Lower lobe of right lung (tissue), 2 donors: ENCODE results near the gene PIF1. TPM values are rescaled to one million over a fixed set of nuclear protein-coding genes. Genes with fewer than 3 reads are reported as not detected.

Experiments
- ATAC-seq, 2 donors: fragments of 200-7000 bp; cut with Tn5 transposase; one replicate each; pipeline ENCODE4 v1.9.1; 2020 to 2022; ENCODE audit warnings: mild to moderate bottlenecking in 2 of 2, moderate library complexity in 2 of 2
- DNase-seq: peaks from one replicate; pipeline ENCODE4 v3.0.0-alpha.2; 2020
- H3K27ac ChIP-seq: fragments of 200-600 bp; one replicate; pipeline ENCODE4 v1.8.0; 2022
- H3K27me3 ChIP-seq: fragments of 200-600 bp; one replicate; pipeline ENCODE4 v1.8.0; 2022; ENCODE audit warnings: low read depth
- H3K36me3 ChIP-seq: fragments of 200-600 bp; one replicate; pipeline ENCODE4 v1.8.0; 2022; ENCODE audit warnings: mild to moderate bottlenecking
- H3K4me1 ChIP-seq: fragments of 200-600 bp; one replicate; pipeline ENCODE4 v1.8.0; 2022
- H3K4me3 ChIP-seq: fragments of 200-600 bp; one replicate; pipeline ENCODE4 v1.8.0; 2022; ENCODE audit warnings: mild to moderate bottlenecking
- H3K9me3 ChIP-seq: fragments of 200-600 bp; one replicate; pipeline ENCODE4 v1.8.0; 2022
- CTCF ChIP-seq: fragments of 200-600 bp; IDR thresholded peaks from one replicate; pipeline ENCODE4 v1.8.0; 2022; ENCODE audit warnings: antibody characterized with exemption, mild to moderate bottlenecking
- intact Hi-C: fragments of 100-400 bp; cut with DNase I; formaldehyde crosslinking; loops from one replicate; pipeline ENCODE4 v1.11.0; 2022
- total RNA-seq: library from RNA; stranded (reverse); fragmentation: NEBNext Ultra II Directional; extraction: Animal tissue kit (Norgen Biotek cat#: 25700); gene quantifications from one replicate; pipeline ENCODE4 v1.2.1, GENCODE V29; 2021
- donor health status: DM: no; HTN: yes; CAD: no; lungs with severe emphysema.

The PIF1 gene
- total RNA-seq, 1 donor from 2014 or later, result 1.4 TPM

GRCh38 chr15:64770626-64771025, 54.8 kb downstream of the PIF1 start:
- intact Hi-C loops, result no loop called here
- Histone ChIP-seq H3K36me3 (no peaks in the 10 kb centered on the region), H3K4me1 (no peaks in the 10 kb centered on the region), H3K27ac (no peak overlapping the region), H3K27me3 (peaks cover 7% of the 10 kb centered on the region), H3K4me3 (no peak overlapping the region), H3K9me3 (no peaks in the 10 kb centered on the region)
- ATAC-seq (no peak), DNase-seq (no peak)
- no peak for TF ChIP-seq CTCF

GRCh38 chr15:64767203-64767602, 58.2 kb downstream of the PIF1 start:
- H3K4me3 ChIP-seq, result no peak overlapping the region
- intact Hi-C loops, result no loop called here
- H3K4me1 ChIP-seq, result no peaks in the 10 kb centered on the region
- no peaks in the 10 kb centered on the region for H3K9me3 ChIP-seq
- no peaks in the 10 kb centered on the region for H3K36me3 ChIP-seq
- H3K27ac ChIP-seq, result no peak overlapping the region
- no peak for TF ChIP-seq CTCF
- H3K27me3 ChIP-seq, result no peaks in the 10 kb centered on the region
- DNase-seq, result no peak
- ATAC-seq, result no peak

- no peaks in the 10 kb centered on the region for H3K9me3 ChIP-seq
- no peak for TF ChIP-seq CTCF
- H3K27me3 ChIP-seq, result no peaks in the 10 kb centered on the region
- H3K4me3 ChIP-seq, result no peak overlapping the region
- ATAC-seq (no peak), DNase-seq (no peak)
- H3K27ac ChIP-seq, result no peak overlapping the region
- no peaks in the 10 kb centered on the region for H3K4me1 ChIP-seq
- intact Hi-C loops, result no loop called here
- no peaks in the 10 kb centered on the region for H3K36me3 ChIP-seq
These were observed 59.4 kb downstream of the PIF1 start for GRCh38 chr15:64766058-64766457.

Other genes with a start within 250 kb of the PIF1 start
- gene RBPMS2, start 50.1 kb downstream of the PIF1 start, total RNA-seq, result 4.0 TPM
- 68.3 TPM for gene PLEKHO2, start 16.3 kb upstream of the PIF1 start, total RNA-seq
- 5.0 TPM for gene ANKDD1A, start 86.3 kb upstream of the PIF1 start, total RNA-seq
- 110 TPM for gene SPG21, start 164.3 kb upstream of the PIF1 start, total RNA-seq
- gene MTFMT, start 204.0 kb upstream of the PIF1 start, total RNA-seq, result 15.7 TPM
- 3.2 TPM for gene SLC51B, start 219.7 kb upstream of the PIF1 start, total RNA-seq
- gene RASL12, start 242.3 kb upstream of the PIF1 start, total RNA-seq, result 21.5 TPM